Cerebellar cortex (tissue), 1 donor: ENCODE measurements around the gene DHDH.
"Not testable (repeated sequence)": the region's sequence is repeated elsewhere in the genome, so short reads cannot be mapped to it uniquely, and the experiment has no call there.

Experiments
- DNase-seq: peaks from one replicate; pipeline ENCODE4 v3.0.0-alpha.2; 2015; ENCODE audit warnings: low spot score

The DHDH gene

GRCh38 chr19:48933382-48933932 is at the start of gene DHDH:
Gene DHDH, plus strand, starts transcription at chr19:48933699. Its CDS starts 23 bp downstream, at chr19:48933722.
- peak; percentile 87 for DNase-seq

- no peak for DNase-seq
These were observed 49.8 kb upstream of the DHDH start for GRCh38 chr19:48883726-48884125.

- DNase-seq = no peak
These were observed 45.5 kb upstream of the DHDH start for GRCh38 chr19:48887861-48888612.

GRCh38 chr19:48889496-48889895 is 44.0 kb upstream of the DHDH start:
- DNase-seq = not testable (repeated sequence)

GRCh38 chr19:48890551-48890950 is 42.9 kb upstream of the DHDH start:
- no peak for DNase-seq

GRCh38 chr19:48895226-48895625 is 38.3 kb upstream of the DHDH start:
- no peak for DNase-seq

GRCh38 chr19:48896191-48896720 is 37.2 kb upstream of the DHDH start:
- DNase-seq = peak; percentile 62

- no peak for DNase-seq
These were observed 36.3 kb upstream of the DHDH start for GRCh38 chr19:48897181-48897580.

- not testable (repeated sequence) for DNase-seq
These were observed 34.1 kb upstream of the DHDH start for GRCh38 chr19:48899386-48899749.

GRCh38 chr19:48899781-48900476 is 33.6 kb upstream of the DHDH start, which contains the start of gene NUCB1:
Gene NUCB1, plus strand, starts transcription at chr19:48900312. Its CDS starts 485 bp downstream, at chr19:48900797.
- DNase-seq = peak; percentile 99

GRCh38 chr19:48900477-48901406 is 32.8 kb upstream of the DHDH start:
- peak; percentile 65 for DNase-seq

GRCh38 chr19:48902291-48902690 is 31.2 kb upstream of the DHDH start:
- not testable (repeated sequence) for DNase-seq

GRCh38 chr19:48903788-48904187 is 29.7 kb upstream of the DHDH start:
- DNase-seq = not testable (repeated sequence)

GRCh38 chr19:48905664-48906063 is 27.8 kb upstream of the DHDH start:
- DNase-seq = no peak

- no peak for DNase-seq
These were observed 27.2 kb upstream of the DHDH start for GRCh38 chr19:48906324-48906723.

- no peak for DNase-seq
These were observed 25.8 kb upstream of the DHDH start for GRCh38 chr19:48907671-48908070.

GRCh38 chr19:48909424-48910077 is 23.9 kb upstream of the DHDH start:
- not testable (repeated sequence) for DNase-seq

- DNase-seq = no peak
These were observed 22.7 kb upstream of the DHDH start for GRCh38 chr19:48910803-48911202.

GRCh38 chr19:48913114-48913889 is 20.2 kb upstream of the DHDH start:
- DNase-seq = peak; percentile 43

- no peak for DNase-seq
These were observed 19.3 kb upstream of the DHDH start for GRCh38 chr19:48914181-48914580.
